Neuron (in vitro differentiated cells): ENCODE results near the gene OR13C8.
"Not testable (repeated sequence)": the region's sequence is repeated elsewhere in the genome, so short reads cannot be mapped to it uniquely, and the experiment has no call there.

Experiments
- H2AFZ ChIP-seq: one replicate; pipeline ENCODE4 v1.6.1; 2013; ENCODE audit warnings: low read depth, mild to moderate bottlenecking, inconsistent platforms, low read length, moderate library complexity
- H3K27me3 ChIP-seq: one replicate; pipeline ENCODE4 v1.6.1; 2013; ENCODE audit warnings: low read length; ENCODE audit not compliant: insufficient read depth
- H3K36me3 ChIP-seq: one replicate; pipeline ENCODE4 v1.6.1; 2013; ENCODE audit warnings: low read length; ENCODE audit not compliant: insufficient read depth
- H3K4me1 ChIP-seq: one replicate; pipeline ENCODE4 v1.6.1; 2013; ENCODE audit warnings: low read length; ENCODE audit not compliant: insufficient read depth
- H3K4me3 ChIP-seq: 2 replicates; pipeline ENCODE4 v1.5.1; 2013; ENCODE audit warnings: mild to moderate bottlenecking, low read length, moderate library complexity
- H3K9me3 ChIP-seq: one replicate; pipeline ENCODE4 v1.6.1; 2013; ENCODE audit warnings: low read length

OR13C8 gene

DNA sequence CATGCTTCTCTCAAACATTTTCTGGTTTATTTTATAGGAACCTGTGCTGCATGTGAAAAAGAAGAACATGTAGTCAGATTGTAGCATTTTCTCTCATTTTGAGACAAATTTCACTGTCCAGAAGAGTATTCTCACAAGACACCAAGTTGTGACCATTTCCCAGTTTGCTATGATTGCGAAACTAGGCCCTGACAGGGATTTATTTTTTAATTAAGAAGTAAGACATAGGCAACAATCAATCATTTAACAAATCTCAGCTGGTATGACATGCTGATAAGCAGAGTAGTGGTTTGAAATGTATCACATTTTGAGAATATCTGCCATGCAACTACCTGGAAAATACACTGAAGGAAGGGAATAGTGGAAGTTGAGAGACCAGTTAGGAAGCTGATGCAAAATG is 11.6 kb downstream of the OR13C8 start:
- Histone ChIP-seq H3K27me3 (no peaks in the 10 kb centered on the region), H2AFZ (no peak overlapping the region), H3K36me3 (no peaks in the 10 kb centered on the region), H3K9me3 (no peaks in the 10 kb centered on the region), H3K4me3 (no peak overlapping the region), H3K4me1 (no peaks in the 10 kb centered on the region)

GRCh38 chr9:104586496-104587180 is 17.7 kb downstream of the OR13C8 start:
- Histone ChIP-seq H3K9me3 (no peaks in the 10 kb centered on the region), H2AFZ (no peak overlapping the region), H3K4me3 (no peak overlapping the region), H3K27me3 (no peaks in the 10 kb centered on the region), H3K36me3 (no peaks in the 10 kb centered on the region), H3K4me1 (no peaks in the 10 kb centered on the region)

DNA sequence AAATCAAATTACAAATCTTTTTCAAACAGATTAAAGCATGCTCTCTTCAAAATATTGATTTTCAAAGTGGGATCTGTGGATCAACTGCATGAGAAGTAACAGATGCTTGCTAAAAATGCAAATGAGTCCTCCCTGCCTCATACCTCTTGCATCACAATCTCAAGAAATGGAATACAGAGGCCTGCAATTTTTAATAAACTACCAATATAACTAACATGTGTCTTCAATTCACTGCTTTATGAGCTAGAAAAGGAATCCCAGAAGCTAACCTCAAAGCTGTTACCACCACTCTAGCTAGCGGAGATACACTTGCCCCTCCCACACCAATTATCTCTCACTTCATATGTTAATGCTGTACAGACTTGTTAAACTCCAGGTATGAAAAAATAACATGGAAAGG is 20.7 kb downstream of the OR13C8 start:
- Histone ChIP-seq H3K27me3 (no peaks in the 10 kb centered on the region), H3K36me3 (no peaks in the 10 kb centered on the region), H3K4me1 (no peaks in the 10 kb centered on the region), H3K9me3 (no peaks in the 10 kb centered on the region), H2AFZ (no peak overlapping the region), H3K4me3 (no peak overlapping the region)

GRCh38 chr9:104598749-104599148 is 29.8 kb downstream of the OR13C8 start:
- not testable (repeated sequence) for H3K36me3 ChIP-seq, H3K4me1 ChIP-seq, H3K27me3 ChIP-seq, H3K9me3 ChIP-seq, H3K4me3 ChIP-seq, H2AFZ ChIP-seq

GRCh38 chr9:104599313-104599712 is 30.3 kb downstream of the OR13C8 start, which contains the start of gene OR13C5:
TSS of gene OR13C5 (minus strand) at chr9:104599413. CDS start at chr9:104599413, 0 bp downstream.
- not testable (repeated sequence) for H3K27me3 ChIP-seq, H3K36me3 ChIP-seq, H2AFZ ChIP-seq, H3K4me1 ChIP-seq, H3K4me3 ChIP-seq, H3K9me3 ChIP-seq

- Histone ChIP-seq H3K4me3 (no peak overlapping the region), H3K27me3 (no peaks in the 10 kb centered on the region), H2AFZ (no peak overlapping the region), H3K36me3 (no peaks in the 10 kb centered on the region), H3K9me3 (no peaks in the 10 kb centered on the region), H3K4me1 (peaks cover 4% of the 10 kb centered on the region)
These were observed 35.8 kb downstream of the OR13C8 start for GRCh38 chr9:104604801-104605200.

GRCh38 chr9:104605527-104605926 is 36.6 kb downstream of the OR13C8 start, which contains the start of gene OR13C2:
TSS of gene OR13C2 (minus strand) at chr9:104605627. CDS start at chr9:104605627, 0 bp downstream.
- not testable (repeated sequence) for H3K4me1 ChIP-seq, H3K36me3 ChIP-seq, H3K9me3 ChIP-seq, H3K27me3 ChIP-seq, H2AFZ ChIP-seq, H3K4me3 ChIP-seq

DNA sequence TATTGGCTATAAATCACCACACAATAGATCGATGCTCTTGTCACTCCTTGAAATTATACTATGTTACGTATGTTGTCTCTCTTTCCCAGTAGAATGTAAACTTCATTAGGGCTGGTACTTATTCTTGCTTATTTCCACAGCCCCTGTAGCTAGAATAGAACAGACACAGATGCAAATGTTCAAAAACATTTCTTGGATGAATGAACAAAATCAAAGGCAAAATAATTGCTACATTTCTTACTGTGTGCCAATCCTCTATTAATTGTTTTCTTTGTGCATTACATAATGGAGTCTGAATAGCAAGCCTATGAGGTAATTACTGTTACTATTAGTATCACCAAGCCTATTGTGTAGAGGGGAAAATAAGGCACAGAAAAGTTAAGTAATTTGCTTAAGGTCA is 37.2 kb downstream of the OR13C8 start:
- peaks cover 4% of the 10 kb centered on the region for H3K4me1 ChIP-seq
- no peaks in the 10 kb centered on the region for H3K27me3 ChIP-seq
- no peaks in the 10 kb centered on the region for H3K36me3 ChIP-seq
- H3K9me3 ChIP-seq, result no peaks in the 10 kb centered on the region
- no peak overlapping the region for H2AFZ ChIP-seq
- no peak overlapping the region for H3K4me3 ChIP-seq

DNA sequence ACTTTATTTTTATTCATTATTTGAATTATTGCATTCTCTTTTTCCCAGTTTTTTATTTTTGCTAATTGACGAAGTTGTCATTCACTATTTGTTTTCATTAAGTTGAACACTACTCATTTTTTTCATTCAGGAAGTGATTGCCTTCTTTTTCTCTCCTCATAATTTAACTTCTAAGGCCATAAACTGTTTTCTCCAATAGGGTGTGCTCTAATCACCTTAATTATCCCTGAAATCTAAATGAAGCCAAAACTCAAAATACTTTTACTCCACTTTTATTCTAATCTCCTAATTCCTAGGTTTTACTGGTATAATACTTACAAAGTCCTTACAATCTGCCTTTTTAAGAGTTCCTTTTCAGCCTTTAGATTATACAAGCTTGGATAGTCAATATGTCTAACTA is 39.4 kb downstream of the OR13C8 start:
- H3K36me3 ChIP-seq, result no peaks in the 10 kb centered on the region
- H3K27me3 ChIP-seq, result no peaks in the 10 kb centered on the region
- no peak overlapping the region for H3K4me3 ChIP-seq
- no peak overlapping the region for H2AFZ ChIP-seq
- H3K9me3 ChIP-seq, result no peaks in the 10 kb centered on the region
- H3K4me1 ChIP-seq, result peaks cover 4% of the 10 kb centered on the region

- H3K27me3 ChIP-seq, result no peaks in the 10 kb centered on the region
- H3K9me3 ChIP-seq, result no peaks in the 10 kb centered on the region
- H2AFZ ChIP-seq, result no peak overlapping the region
- H3K4me1 ChIP-seq, result peaks cover under 1% of the 10 kb centered on the region
- H3K4me3 ChIP-seq, result no peak overlapping the region
- H3K36me3 ChIP-seq, result no peaks in the 10 kb centered on the region
These were observed 42.2 kb downstream of the OR13C8 start for GRCh38 chr9:104611213-104611612.

DNA sequence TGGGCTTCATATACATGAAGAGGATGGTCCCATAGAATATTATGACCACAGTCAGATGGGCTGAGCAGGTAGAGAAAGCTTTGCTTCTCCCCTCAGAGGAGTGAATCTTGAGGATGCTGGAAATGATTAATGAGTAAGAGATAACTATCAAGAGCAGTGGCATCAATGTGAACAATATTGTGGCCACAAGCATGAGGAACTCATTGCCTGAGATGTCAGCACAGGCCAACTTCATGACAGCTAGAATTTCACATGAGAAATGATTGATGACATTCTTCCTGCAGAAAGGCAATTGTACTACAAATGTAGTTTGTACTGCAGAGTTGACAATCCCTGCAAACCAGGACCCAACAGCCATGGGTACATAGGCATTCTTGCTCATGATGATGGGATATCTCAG is 48.5 kb downstream of the OR13C8 start:
- no peaks in the 10 kb centered on the region for H3K36me3 ChIP-seq
- H3K9me3 ChIP-seq, result no peaks in the 10 kb centered on the region
- H3K27me3 ChIP-seq, result peaks cover 2% of the 10 kb centered on the region
- no peak overlapping the region for H3K4me3 ChIP-seq
- H3K4me1 ChIP-seq, result no peaks in the 10 kb centered on the region
- H2AFZ ChIP-seq, result no peak overlapping the region

DNA sequence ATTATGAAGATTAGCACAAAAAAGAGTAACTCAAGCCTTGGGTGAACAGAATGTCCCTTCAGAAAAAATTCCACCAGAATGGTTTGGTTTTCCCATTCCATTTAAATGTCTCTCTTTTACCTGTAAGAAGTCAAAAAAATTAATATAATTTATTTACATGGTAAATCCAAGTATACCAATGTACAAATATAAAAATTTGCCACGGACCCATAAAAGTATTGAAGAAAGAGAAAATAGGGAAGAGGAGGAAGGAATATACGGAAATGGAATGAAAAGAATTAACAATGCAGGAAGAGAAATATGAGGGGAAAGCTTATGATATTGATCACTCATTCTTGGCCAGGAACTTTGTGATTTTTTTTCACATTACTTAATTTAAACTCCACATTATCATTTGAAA is 49.1 kb downstream of the OR13C8 start, which contains the start of gene OR13C9:
TSS of gene OR13C9 (minus strand) at position 101 of the 400 bp plus-strand sequence. CDS start at position 101, 0 bp downstream.
- Histone ChIP-seq H3K27me3 (peaks cover 2% of the 10 kb centered on the region), H3K4me3 (no peak within 1 kb of the TSS)

More for the DNA sequence above, 49.1 kb downstream of the OR13C8 start, which contains the start of gene OR13C9:
- H3K9me3 ChIP-seq, result no peaks in the 10 kb centered on the region
- no peak within 1 kb of the TSS for H2AFZ ChIP-seq
- no peaks in the 10 kb centered on the region for H3K4me1 ChIP-seq
- H3K36me3 ChIP-seq, result no peaks in the 10 kb centered on the region
